Amniotic epithelial cell (primary cell): ENCODE results near the gene ARHGEF37.

Experiments used
- DNase-seq: peaks from one replicate; pipeline ENCODE4 v3.0.0-alpha.2; 2010; ENCODE audit warnings: low read depth

Gene ARHGEF37

GRCh38 chr5:149628846-149629388, 47.6 kb downstream of the ARHGEF37 start:
- DNase-seq: no peak

GRCh38 chr5:149629421-149629820, 48.1 kb downstream of the ARHGEF37 start:
- DNase-seq: no peak

- DNase-seq: no peak
These were observed 49.0 kb downstream of the ARHGEF37 start for GRCh38 chr5:149630337-149630736.

GRCh38 chr5:149631506-149631905, 50.2 kb downstream of the ARHGEF37 start:
- DNase-seq: no peak

GRCh38 chr5:149632311-149633251, 51.3 kb downstream of the ARHGEF37 start:
- peak; percentile 89 for DNase-seq

GRCh38 chr5:149633476-149634350, 52.4 kb downstream of the ARHGEF37 start:
- no peak for DNase-seq

GRCh38 chr5:149635394-149635793, 54.1 kb downstream of the ARHGEF37 start:
- DNase-seq: peak; percentile 68

GRCh38 chr5:149636191-149636860, 55.0 kb downstream of the ARHGEF37 start:
- no peak for DNase-seq

GRCh38 chr5:149636861-149637246, 55.6 kb downstream of the ARHGEF37 start:
- peak; percentile 49 for DNase-seq

GRCh38 chr5:149638136-149638535, 56.8 kb downstream of the ARHGEF37 start:
- no peak for DNase-seq

GRCh38 chr5:149638546-149639241, 57.4 kb downstream of the ARHGEF37 start:
- no peak for DNase-seq

GRCh38 chr5:149639737-149640136, 58.4 kb downstream of the ARHGEF37 start:
- DNase-seq: no peak

- DNase-seq: no peak
These were observed 59.2 kb downstream of the ARHGEF37 start for GRCh38 chr5:149640350-149640999.

GRCh38 chr5:149641000-149641576, 59.8 kb downstream of the ARHGEF37 start:
- peak; percentile 57 for DNase-seq

- DNase-seq: no peak
These were observed 60.3 kb downstream of the ARHGEF37 start for GRCh38 chr5:149641600-149641999.

- DNase-seq: no peak
These were observed 62.5 kb downstream of the ARHGEF37 start for GRCh38 chr5:149643781-149644180.

GRCh38 chr5:149644629-149645028, 63.3 kb downstream of the ARHGEF37 start:
- no peak for DNase-seq

- no peak for DNase-seq
These were observed 63.9 kb downstream of the ARHGEF37 start for GRCh38 chr5:149645236-149645635.

GRCh38 chr5:149645725-149646124, 64.4 kb downstream of the ARHGEF37 start:
- no peak for DNase-seq

GRCh38 chr5:149646564-149646963, 65.3 kb downstream of the ARHGEF37 start:
- DNase-seq: peak; percentile 20
